ENCODE data around the gene PCBD1.
"Not testable (repeated sequence)": the region's sequence is repeated elsewhere in the genome, so short reads cannot be mapped to it uniquely, and the experiment has no call there.

The PCBD1 gene

GRCh38 chr10:70879207-70879606 lies 9.2 kb downstream of the PCBD1 start:
- DNase-seq (ENCODE audit: low read depth, low spot score): no peak
- H3K27ac ChIP-seq: no peak overlapping the region

- DNase-seq (ENCODE audit: low read depth, low spot score): no peak
- H3K27ac ChIP-seq: no peak overlapping the region
Measured at GRCh38 chr10:70874061-70874460, 14.3 kb downstream of the PCBD1 start.

GRCh38 chr10:70872291-70872690 lies 16.1 kb downstream of the PCBD1 start:
- H3K27ac ChIP-seq: no peak overlapping the region
- no peak for DNase-seq (ENCODE audit: low read depth, low spot score)

GRCh38 chr10:70866424-70866823 lies 21.9 kb downstream of the PCBD1 start:
- no peak for DNase-seq (ENCODE audit: low read depth, low spot score)
- H3K27ac ChIP-seq: peak overlapping the region; percentile 60

DNA sequence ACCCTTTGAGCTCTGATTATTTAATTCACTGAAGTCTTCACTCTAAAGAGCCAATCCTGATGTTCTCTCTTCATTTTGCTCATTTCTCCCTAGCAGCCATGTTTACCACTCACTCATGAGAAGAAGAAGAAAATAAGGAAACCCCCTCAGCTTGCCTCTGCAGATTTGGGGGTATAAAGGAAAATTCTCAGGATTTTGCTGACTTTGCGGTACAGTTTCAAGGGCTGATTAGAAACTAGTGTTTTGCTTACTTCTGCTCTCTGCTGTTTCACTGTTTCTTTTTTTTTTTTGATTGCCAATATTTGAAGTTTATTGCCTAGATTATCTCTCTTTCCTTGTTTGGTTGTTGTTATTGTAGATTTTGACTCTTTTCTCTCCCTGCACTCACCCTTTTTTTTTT lies 23.4 kb downstream of the PCBD1 start:
- no peak for DNase-seq (ENCODE audit: low read depth, low spot score)
- no peak overlapping the region for H3K27ac ChIP-seq

DNA sequence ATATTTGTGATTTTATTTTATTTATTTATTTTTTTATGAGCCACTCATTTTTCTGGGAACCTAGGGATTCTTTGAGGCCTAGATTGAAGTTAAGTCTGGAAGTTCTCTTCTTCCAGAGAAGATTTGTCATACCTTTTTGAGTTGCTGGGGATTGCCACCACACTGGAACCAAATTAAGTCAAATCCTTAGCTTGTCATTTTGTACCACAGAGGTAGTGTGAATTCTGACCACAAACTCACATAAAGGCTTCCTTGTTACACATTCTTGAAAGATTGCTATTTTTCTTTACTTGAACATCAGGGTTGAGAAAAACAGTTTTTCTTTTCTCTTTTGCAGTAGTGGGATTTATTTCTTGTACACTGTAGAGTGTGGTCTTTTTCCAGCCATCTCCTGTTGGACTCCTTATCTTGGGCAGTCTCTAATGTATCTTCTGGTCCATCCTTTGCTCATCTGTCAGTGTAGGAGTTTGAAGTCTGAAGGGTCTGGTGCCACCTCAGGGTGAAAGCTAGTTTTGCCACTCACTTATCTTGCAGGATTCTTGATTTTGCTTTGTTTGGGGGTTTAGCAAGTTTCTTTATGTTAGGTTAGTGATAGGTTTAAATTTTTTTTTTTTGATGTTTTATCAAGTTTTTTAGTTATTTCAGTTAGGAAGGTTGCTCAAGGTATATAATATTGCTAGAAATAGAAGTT lies 24.8 kb downstream of the PCBD1 start:
- DNase-seq (ENCODE audit: low read depth, low spot score): no peak
- H3K27ac ChIP-seq: no peak overlapping the region

DNA sequence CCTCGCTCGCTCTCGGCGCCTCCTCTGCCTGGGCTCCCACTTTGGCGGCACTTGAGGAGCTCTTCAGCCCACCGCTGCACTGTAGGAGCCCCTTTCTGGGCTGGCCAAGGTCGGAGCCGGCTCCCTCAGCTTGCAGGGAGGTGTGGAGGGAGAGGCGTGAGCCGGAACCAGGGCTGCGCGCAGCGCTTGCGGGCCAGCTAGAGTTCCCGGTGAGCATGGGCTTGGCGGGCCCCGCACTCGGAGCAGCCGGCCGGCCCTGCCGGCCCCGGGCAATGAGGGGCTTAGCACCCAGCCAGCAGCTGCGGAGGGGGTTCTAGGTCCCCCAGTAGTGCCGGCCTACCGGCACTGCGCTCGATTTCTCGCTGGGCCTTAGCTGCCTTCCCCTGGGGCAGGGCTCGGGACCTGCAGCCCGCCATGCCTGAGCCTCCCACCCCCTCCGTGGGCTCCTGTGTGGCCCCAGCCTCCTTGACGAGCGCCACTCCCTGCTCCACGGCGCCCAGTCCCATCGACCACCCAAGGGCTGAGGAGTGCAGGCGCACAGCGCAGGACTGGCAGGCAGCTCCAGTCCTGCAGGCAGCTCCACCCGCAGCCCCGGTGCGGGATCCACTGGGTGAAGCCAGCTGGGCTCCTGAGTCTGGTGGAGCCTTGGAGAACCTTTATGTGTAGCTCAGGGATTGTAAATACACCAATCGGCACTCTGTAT lies 26.7 kb downstream of the PCBD1 start:
- H3K27ac ChIP-seq: not testable (repeated sequence)

GRCh38 chr10:70858759-70859158 lies 29.6 kb downstream of the PCBD1 start:
- H3K27ac ChIP-seq: no peak overlapping the region
- DNase-seq (ENCODE audit: low read depth, low spot score): no peak

More for the DNA sequence above, 26.7 kb downstream of the PCBD1 start:
- DNase-seq (ENCODE audit: low read depth, low spot score): not testable (repeated sequence)

- no peak for DNase-seq (ENCODE audit: low read depth, low spot score)
- H3K27ac ChIP-seq: no peak overlapping the region
Measured at GRCh38 chr10:70856454-70856853, 31.9 kb downstream of the PCBD1 start.

- no peak for DNase-seq (ENCODE audit: low read depth, low spot score)
- H3K27ac ChIP-seq: peak overlapping the region; percentile 40
Measured at GRCh38 chr10:70853457-70853856, 34.9 kb downstream of the PCBD1 start.

DNA sequence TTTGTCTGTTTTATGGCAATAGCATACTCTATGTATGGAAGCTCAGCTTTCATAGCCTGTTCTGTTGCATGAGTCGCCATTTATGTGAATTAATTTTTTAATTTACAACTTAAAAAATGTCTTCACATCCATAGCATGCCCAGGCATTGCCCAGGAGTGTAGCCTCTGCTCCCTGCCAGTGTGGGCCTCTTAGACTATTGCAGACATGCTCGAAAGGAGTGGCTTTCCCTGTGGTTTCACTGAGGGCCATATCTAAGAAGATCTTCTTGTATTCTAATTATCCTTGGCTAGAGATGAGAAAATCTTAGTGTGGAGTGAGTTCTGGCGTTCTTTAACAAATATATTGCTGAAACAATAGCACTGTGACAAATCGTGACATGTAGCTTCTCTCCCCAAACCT lies 35.3 kb downstream of the PCBD1 start:
- H3K27ac ChIP-seq: peak overlapping the region; percentile 40
- DNase-seq (ENCODE audit: low read depth, low spot score): no peak

DNA sequence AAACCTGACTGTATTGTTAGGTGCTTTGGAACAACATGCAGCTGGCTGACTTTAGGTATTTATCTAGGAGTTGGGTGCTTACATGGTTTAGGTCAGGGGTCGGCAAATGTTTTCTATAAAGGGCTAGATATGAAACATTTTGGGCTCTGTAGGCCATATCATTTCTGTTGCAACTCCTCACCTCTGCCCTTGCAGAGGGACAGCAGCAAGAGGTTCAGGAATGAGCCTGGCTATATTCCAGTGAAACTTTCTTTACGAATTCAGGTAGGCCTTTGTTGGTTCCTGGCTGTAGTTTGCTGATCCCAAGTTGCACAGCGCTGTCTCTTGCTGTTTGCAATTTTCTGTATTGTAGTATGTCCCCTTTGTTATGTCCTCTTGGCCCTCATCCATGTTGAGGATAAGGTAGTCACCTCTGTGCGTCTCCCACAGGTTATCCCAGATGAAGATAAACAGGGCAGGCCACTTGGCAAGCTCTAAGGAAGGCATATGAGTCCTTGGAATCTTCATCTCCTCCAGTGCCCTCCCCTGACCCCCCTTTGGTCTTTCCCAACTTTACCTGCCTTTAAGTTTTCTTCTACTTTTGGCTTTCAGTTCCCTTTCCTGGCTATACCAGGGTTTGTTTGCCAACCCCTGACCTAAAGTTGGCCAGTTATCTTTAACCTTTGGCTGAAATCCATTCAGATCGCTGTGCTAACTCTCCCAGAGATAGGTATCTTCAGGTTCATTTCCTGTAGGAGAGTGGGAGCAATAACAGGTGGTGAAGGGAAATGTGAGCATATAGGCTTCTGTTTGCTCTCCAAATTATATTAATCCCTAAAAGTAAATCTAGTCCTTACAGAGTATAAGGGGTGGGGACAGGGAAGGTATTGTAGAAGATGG lies 36.5 kb downstream of the PCBD1 start:
- peak overlapping the region; percentile 40 for H3K27ac ChIP-seq
- DNase-seq (ENCODE audit: low read depth, low spot score): no peak

GRCh38 chr10:70850097-70850496 lies 38.3 kb downstream of the PCBD1 start:
- no peak overlapping the region for H3K27ac ChIP-seq
- DNase-seq (ENCODE audit: low read depth, low spot score): no peak

GRCh38 chr10:70849582-70850016 lies 38.8 kb downstream of the PCBD1 start:
- DNase-seq (ENCODE audit: low read depth, low spot score): no peak
- no peak overlapping the region for H3K27ac ChIP-seq

GRCh38 chr10:70847659-70848360 lies 40.6 kb downstream of the PCBD1 start:
- no peak overlapping the region for H3K27ac ChIP-seq
- DNase-seq (ENCODE audit: low read depth, low spot score): no peak

DNA sequence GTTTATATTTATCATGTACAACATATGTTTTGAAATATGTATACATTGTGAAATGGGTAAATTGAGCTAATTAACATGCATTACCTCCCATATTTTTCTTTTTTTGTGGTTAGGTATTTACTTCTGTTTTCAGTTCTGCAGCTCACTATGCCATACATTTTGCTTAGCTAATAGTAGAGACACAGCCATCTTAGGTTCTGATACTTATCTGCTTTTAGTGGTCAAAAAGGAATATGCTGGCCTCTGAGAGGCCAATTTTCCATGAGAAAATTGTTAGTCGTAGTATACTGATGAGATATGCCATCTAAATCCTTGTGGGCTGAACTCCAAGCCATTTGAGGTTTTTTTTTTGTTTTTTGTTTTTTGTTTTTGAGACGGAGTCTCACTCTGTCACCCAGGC lies 41.6 kb downstream of the PCBD1 start:
- no peak overlapping the region for H3K27ac ChIP-seq
- DNase-seq (ENCODE audit: low read depth, low spot score): no peak

DNA sequence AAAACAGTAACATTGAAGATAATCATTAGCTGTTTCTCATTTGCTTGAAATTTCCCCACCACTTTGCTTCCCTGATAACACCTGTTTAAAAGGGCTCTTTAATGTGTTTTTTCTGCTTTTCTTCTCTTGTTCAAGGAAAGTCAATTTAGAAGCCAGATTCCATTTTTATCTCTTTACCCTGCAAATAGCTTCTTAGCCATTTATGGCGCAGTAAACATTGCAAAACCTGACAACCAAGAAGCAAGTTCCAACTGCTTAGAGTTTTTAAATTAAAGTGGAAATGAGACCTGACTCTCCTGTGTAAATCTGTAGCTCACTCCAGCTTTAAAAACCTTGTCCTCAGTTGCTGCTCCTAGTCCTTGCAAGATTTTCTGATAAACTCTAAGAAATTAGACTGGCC lies 42.5 kb downstream of the PCBD1 start:
- DNase-seq (ENCODE audit: low read depth, low spot score): no peak
- H3K27ac ChIP-seq: no peak overlapping the region

- no peak overlapping the region for H3K27ac ChIP-seq
- DNase-seq (ENCODE audit: low read depth, low spot score): no peak
Measured at GRCh38 chr10:70845256-70845655, 43.1 kb downstream of the PCBD1 start.

DNA sequence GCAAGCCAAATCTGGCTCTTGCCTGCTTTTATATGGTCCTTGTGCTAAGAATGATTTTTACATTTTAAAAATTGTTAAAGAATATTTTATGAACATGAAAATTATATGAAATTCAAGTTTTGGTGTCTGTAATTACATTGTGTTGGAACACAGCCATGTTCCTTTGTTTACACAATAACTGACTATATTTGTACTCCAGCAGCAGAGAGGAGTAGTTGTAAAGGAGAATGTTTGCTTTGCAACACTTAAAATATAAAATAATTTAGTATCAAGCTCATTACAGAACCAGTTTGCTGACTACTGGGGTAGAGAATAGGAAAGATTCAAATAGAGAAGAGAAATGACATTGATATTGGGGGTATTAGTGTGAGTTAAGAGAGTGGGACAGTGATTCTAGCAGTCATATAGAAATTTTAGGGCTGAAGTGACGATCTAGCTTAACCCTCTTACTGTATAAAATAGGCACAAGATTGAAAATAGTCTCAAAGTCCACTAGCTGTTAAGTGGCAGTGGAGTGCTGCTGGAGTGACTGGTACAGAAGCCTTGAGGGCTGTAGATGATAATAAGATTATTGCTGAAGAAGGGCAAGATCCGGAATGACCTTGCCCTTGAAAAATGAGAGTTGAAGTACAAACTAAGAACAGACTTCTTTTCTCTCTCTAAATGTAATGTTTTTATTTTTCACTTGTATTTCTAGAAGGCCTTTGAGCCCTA lies 44.4 kb downstream of the PCBD1 start:
- DNase-seq (ENCODE audit: low read depth, low spot score): no peak

GRCh38 chr10:70843333-70843732 lies 45.0 kb downstream of the PCBD1 start:
- DNase-seq (ENCODE audit: low read depth, low spot score): no peak
- H3K27ac ChIP-seq: no peak overlapping the region

More for the DNA sequence above, 44.4 kb downstream of the PCBD1 start:
- H3K27ac ChIP-seq: no peak overlapping the region
